D341Med (cell line): Measurements from ENCODE around the gene TCHP.

Source experiments
- DNase-seq: peaks from one replicate; pipeline ENCODE4 v3.0.0; 2012; ENCODE audit warnings: low spot score

The TCHP gene

GRCh38 chr12:109961612-109962011 lies 61.5 kb downstream of the TCHP start:
- DNase-seq = no peak

DNA sequence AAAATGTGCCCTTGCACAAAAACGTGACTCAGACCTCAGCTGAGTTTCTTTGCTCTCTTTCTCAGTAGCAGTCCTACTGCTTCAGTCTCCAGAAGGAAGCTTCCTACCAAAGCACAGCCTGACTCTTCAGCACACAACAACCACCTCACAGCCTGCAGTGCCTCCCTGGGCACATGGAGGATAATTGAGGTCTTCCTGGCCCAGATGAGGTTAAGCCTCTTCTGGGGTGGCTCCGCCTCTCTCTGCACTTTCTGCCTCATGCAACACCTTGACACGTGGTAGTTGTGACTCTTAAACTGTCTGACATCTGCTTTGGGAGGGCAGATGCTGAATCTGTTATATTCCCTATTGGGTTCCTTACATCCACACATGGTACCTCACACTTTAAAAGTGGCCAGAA lies 62.3 kb downstream of the TCHP start:
- no peak for DNase-seq

DNA sequence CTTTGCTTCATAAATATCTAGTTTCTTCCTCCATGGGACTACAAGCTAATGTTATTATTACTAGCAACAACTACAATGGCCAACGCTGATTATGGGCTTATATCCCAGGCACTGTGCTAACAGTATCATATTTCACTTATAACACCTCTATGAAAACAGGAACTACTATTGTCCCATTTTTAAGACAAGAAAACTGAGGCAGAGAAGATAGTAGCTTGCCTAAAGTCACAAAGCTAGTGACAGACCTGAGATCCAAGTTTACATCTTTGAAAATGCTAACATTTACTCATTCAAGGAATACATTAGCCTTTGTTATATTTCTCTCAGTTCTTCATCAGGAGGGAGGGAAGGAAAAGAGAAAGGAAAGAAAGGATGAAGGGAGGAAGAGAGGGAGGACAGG lies 63.3 kb downstream of the TCHP start:
- DNase-seq = no peak

GRCh38 chr12:109963743-109964429 lies 63.8 kb downstream of the TCHP start:
- no peak for DNase-seq

DNA sequence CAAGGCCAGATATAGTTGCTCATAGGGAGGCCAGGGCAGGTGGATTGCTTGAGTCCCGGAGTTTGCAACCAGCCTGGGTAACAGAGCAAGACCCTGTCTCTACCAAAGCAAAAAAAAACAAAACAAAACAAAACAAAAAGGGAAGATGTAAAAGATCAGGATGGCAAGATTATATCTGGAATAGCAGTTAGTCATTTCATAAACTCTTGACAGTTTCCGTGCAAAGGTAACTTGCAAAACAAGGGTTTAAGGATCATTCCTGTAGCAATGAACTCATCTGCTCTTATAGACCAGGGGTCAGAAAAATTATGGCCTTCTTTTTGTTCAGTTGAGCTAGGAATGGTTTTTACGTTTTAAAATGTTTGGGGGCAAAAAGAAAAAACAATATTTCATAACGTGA lies 66.5 kb downstream of the TCHP start:
- no peak for DNase-seq

DNA sequence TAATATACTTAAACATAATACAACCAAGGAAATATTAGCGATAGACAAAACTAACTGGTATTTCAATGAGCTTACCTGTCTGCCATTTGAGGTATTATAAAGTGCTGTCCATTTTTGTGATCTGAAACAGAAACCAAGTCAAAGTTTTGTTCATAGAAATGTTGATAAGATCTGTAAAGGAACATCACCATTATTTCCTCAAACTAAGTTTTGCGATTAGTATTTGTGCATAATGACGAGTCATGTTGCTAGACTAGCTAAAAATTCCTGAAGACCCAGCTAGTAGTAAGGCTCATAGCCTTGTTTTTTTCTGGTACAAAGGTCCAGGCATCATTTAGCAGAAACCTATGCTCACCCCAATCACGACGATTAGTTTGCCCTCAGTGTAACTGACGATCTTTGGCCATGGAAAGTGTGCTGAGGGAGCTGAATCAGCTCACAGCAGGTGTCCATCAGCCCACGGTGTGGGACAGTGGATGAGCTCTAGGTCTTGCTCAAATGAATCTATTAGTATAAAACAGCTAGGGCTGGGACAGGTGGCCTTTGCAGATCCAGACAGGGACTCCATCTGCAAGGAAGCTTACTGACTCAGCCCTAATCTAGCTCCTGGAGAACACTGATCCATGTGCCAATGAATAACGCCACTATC lies 67.4 kb downstream of the TCHP start:
- no peak for DNase-seq
